Liver (tissue), 9 donors: ENCODE measurements around the gene SYCN. TPM values are rescaled to one million over a fixed set of nuclear protein-coding genes. Genes with fewer than 3 reads are reported as not detected.

ENCODE experiments used
- DNase-seq: peaks from one replicate; pipeline ENCODE4 v3.0.0-alpha.2; 2017; ENCODE audit warnings: low spot score
- H3K27ac ChIP-seq, 2 donors: one replicate each; pipeline ENCODE4 v1.7.0; 2013; ENCODE audit warnings: inconsistent platforms in 2 of 2, low read length in 2 of 2, control low read depth in 1 of 2, low read depth in 1 of 2, mild to moderate bottlenecking in 1 of 2
- H3K27me3 ChIP-seq, 4 donors: one replicate each; pipeline versions ENCODE4 v1.6.1 to v1.7.0; 2013; ENCODE audit warnings: low read length in 3 of 4, inconsistent platforms in 1 of 4, mild to moderate bottlenecking in 1 of 4, moderate library complexity in 1 of 4; ENCODE audit not compliant: control insufficient read depth in 4 of 4, insufficient read depth in 4 of 4
- H3K36me3 ChIP-seq, 4 donors: one replicate each; pipeline versions ENCODE4 v1.6.1 to v1.7.0; 2013; ENCODE audit warnings: low read length in 3 of 4, mild to moderate bottlenecking in 3 of 4, low read depth in 1 of 4, moderate library complexity in 1 of 4; ENCODE audit not compliant: control insufficient read depth in 4 of 4, insufficient read depth in 3 of 4
- H3K4me1 ChIP-seq, 4 donors: one replicate each; pipeline versions ENCODE4 v1.6.1 to v1.7.0; 2013; ENCODE audit warnings: low read length in 3 of 4, mild to moderate bottlenecking in 3 of 4, moderate library complexity in 1 of 4; ENCODE audit not compliant: control insufficient read depth in 4 of 4, insufficient read depth in 4 of 4
- H3K4me3 ChIP-seq, 3 donors: one replicate each; pipeline versions ENCODE4 v1.6.1 to v1.7.0; 2013; ENCODE audit warnings: low read length in 3 of 3, control low read depth in 1 of 3, low read depth in 1 of 3, mild to moderate bottlenecking in 1 of 3
- H3K9ac ChIP-seq, 2 donors: one replicate each; pipeline ENCODE4 v1.7.0; 2013; ENCODE audit warnings: low read length in 2 of 2, mild to moderate bottlenecking in 2 of 2, moderate library complexity in 2 of 2, control low read depth in 1 of 2, low read depth in 1 of 2
- H3K9me3 ChIP-seq, 4 donors: one replicate each; pipeline versions ENCODE4 v1.6.1 to v1.7.0; 2013; ENCODE audit warnings: low read length in 3 of 4; ENCODE audit not compliant: control insufficient read depth in 4 of 4
- ATF3 ChIP-seq: IDR thresholded peaks from 2 replicates; pipeline ENCODE4 v1.6.1; 2016; ENCODE audit warnings: antibody characterized with exemption
- CTCF ChIP-seq: fragments of 150-350 bp; IDR thresholded peaks from 2 replicates; pipeline ENCODE4 v1.5.1; 2017; ENCODE audit warnings: improper control_type of control experiment, low read depth, low read length; ENCODE audit not compliant: missing input control
- EGR1 ChIP-seq, 2 donors: IDR thresholded peaks; 2 replicates each; pipeline ENCODE4 v1.6.1; 2016 to 2018; ENCODE audit warnings: antibody characterized with exemption in 2 of 2, low read depth in 2 of 2
- FOXA1 ChIP-seq: IDR thresholded peaks from 2 replicates; pipeline ENCODE4 v1.6.1; 2016; ENCODE audit warnings: antibody characterized with exemption
- FOXA2 ChIP-seq: IDR thresholded peaks from 2 replicates; pipeline ENCODE4 v1.6.1; 2016; ENCODE audit warnings: antibody characterized with exemption
- GABPA ChIP-seq, 2 donors: IDR thresholded peaks in 1 of 2; conservative IDR thresholded peaks in 1 of 2; 2 replicates each; pipeline ENCODE4 v1.6.1; 2016; ENCODE audit warnings: antibody characterized with exemption in 2 of 2, mild to moderate bottlenecking in 1 of 2, moderate library complexity in 1 of 2
- HNF4A ChIP-seq, 2 donors: conservative IDR thresholded peaks; 2 replicates each; pipeline ENCODE4 v1.6.1; 2016; ENCODE audit warnings: antibody characterized with exemption in 2 of 2, mild to moderate bottlenecking in 2 of 2
- HNF4G ChIP-seq: IDR thresholded peaks from 2 replicates; pipeline ENCODE4 v1.6.1; 2016; ENCODE audit warnings: antibody characterized with exemption
- JUND ChIP-seq, 2 donors: IDR thresholded peaks; 2 replicates each; pipeline ENCODE4 v1.6.1; 2016; ENCODE audit warnings: antibody characterized with exemption in 2 of 2
- NR2F2 ChIP-seq: IDR thresholded peaks from 2 replicates; pipeline ENCODE4 v1.6.1; 2016; ENCODE audit warnings: antibody characterized with exemption
- RAD21 ChIP-seq, 2 donors: IDR thresholded peaks; 2 replicates each; pipeline ENCODE4 v1.6.1; 2016; ENCODE audit warnings: antibody characterized with exemption in 2 of 2, mild to moderate bottlenecking in 2 of 2
- RXRA ChIP-seq, 2 donors: IDR thresholded peaks; 2 replicates each; pipeline ENCODE4 v1.6.1; 2017 to 2018; ENCODE audit warnings: antibody characterized with exemption in 2 of 2, mild to moderate bottlenecking in 1 of 2
- SP1 ChIP-seq: IDR thresholded peaks from 2 replicates; pipeline ENCODE4 v1.6.1; 2018; ENCODE audit warnings: antibody characterized with exemption, mild to moderate bottlenecking
- TAF1 ChIP-seq: conservative IDR thresholded peaks from 2 replicates; pipeline ENCODE4 v1.6.1; 2016; ENCODE audit warnings: antibody characterized with exemption, mild to moderate bottlenecking
- YY1 ChIP-seq: IDR thresholded peaks from 2 replicates; pipeline ENCODE4 v1.6.1; 2016; ENCODE audit warnings: antibody characterized with exemption, mild to moderate bottlenecking
- ZBTB33 ChIP-seq: IDR thresholded peaks from 2 replicates; pipeline ENCODE4 v1.6.1; 2016; ENCODE audit warnings: antibody characterized with exemption
- WGBS: extraction: QIAGEN DNeasy Blood & Tissue Kit; methylation state at CpG from one replicate; pipeline ENCODE4 v1.1.7; 2013; 5-methylcytosine and 5-hydroxymethylcytosine counted together
- polyA plus RNA-seq, 2 donors: library from polyadenylated mRNA; stranded (reverse) in 1 of 2; unstranded in 1 of 2; fragments of 200-250 nt in 1 of 2; fragments of >200 nt in 1 of 2; fragmentation: Nextera tagmentation in 1 of 2; extraction: Ambion mirVana in 1 of 2; gene quantifications; one replicate each; pipeline versions ENCODE4 v1.2.1 to v1.2.3, GENCODE V29; 2013 to 2015
- total RNA-seq, 2 donors: library from RNA; depleted of rRNA; stranded (reverse); fragments of >200 nt; gene quantifications; one replicate each; pipeline ENCODE4 v1.2.3, GENCODE V29; 2014
- TF ChIP-seq, protein P1 (sequence below): IDR thresholded peaks from 2 replicates; pipeline ENCODE4 v1.6.1; 2016; ENCODE audit warnings: antibody characterized with exemption, mild to moderate bottlenecking
- TF ChIP-seq, protein P2 (sequence below): IDR thresholded peaks from 2 replicates; pipeline ENCODE4 v1.6.1; 2016; ENCODE audit warnings: antibody characterized with exemption
- donor health status: healthy.
- donor health status: healthy.
- donor health status: healthy.
- donor health status: healthy.
- donor health status: healthy.

Gene SYCN
- total and polyA plus RNA-seq, 4 donors: not detected

- no peak for TF ChIP-seq CTCF
- TF ChIP-seq HNF4G: no peak
- TF ChIP-seq FOXA2: no peak
These were observed 21.9 kb downstream of the SYCN start (continued) for GRCh38 chr19:39182174-39182505.

DNA sequence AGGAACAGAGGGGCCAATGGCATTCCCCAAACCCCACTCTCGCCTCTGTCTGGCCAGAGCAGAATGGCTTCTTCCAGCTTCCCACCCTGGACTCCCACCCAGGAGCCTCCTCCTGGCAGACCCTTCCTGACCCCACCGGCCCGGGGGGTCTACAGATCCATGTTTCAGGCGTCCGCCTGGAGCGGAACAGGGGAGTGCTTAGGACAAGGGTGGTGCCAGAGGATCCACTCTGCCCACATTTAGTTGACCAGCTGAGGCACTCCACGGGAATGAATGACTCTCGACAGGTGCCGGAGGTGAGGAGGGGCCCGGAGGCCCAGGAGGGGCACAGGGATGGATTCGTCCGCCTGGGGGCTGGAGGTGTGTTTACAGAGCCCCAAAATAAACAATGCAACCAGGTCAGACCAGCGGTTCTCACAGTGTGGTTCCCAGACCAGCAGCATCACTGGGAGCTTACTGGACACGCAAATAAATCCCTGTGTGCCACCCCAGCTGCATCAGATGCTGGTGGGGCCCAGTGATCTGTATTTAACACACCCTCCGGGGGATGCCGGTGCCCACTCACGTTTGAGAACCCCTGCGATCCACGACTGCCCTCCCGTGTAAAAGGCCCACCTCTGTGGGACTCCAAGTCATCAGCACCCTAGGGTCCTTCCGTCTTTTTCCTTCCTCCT is 22.4 kb downstream of the SYCN start:
- Histone ChIP-seq H3K9ac (no peak overlapping the region), H3K27me3 (no peaks in the 10 kb centered on the region), H3K9me3 (no peaks in the 10 kb centered on the region), H3K4me1 (no peaks in the 10 kb centered on the region), H3K4me3 (no peak overlapping the region), H3K27ac (no peak overlapping the region), H3K36me3 (peaks cover 0 to 20% (median 7%) of the 10 kb centered on the region in 4 donors)
- DNase-seq: no peak
- WGBS: 80% methylated on average over 21 of the region's 21 CpGs
- no peak for TF ChIP-seq NR2F2
- TF ChIP-seq ATF3: no peak
- no peak for TF ChIP-seq JUND (IDR thresholded peaks at IDR 0.05)
- no peak for TF ChIP-seq FOXA1
- TF ChIP-seq, protein P1, sequence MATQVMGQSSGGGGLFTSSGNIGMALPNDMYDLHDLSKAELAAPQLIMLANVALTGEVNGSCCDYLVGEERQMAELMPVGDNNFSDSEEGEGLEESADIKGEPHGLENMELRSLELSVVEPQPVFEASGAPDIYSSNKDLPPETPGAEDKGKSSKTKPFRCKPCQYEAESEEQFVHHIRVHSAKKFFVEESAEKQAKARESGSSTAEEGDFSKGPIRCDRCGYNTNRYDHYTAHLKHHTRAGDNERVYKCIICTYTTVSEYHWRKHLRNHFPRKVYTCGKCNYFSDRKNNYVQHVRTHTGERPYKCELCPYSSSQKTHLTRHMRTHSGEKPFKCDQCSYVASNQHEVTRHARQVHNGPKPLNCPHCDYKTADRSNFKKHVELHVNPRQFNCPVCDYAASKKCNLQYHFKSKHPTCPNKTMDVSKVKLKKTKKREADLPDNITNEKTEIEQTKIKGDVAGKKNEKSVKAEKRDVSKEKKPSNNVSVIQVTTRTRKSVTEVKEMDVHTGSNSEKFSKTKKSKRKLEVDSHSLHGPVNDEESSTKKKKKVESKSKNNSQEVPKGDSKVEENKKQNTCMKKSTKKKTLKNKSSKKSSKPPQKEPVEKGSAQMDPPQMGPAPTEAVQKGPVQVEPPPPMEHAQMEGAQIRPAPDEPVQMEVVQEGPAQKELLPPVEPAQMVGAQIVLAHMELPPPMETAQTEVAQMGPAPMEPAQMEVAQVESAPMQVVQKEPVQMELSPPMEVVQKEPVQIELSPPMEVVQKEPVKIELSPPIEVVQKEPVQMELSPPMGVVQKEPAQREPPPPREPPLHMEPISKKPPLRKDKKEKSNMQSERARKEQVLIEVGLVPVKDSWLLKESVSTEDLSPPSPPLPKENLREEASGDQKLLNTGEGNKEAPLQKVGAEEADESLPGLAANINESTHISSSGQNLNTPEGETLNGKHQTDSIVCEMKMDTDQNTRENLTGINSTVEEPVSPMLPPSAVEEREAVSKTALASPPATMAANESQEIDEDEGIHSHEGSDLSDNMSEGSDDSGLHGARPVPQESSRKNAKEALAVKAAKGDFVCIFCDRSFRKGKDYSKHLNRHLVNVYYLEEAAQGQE: no peak
- TF ChIP-seq YY1: no peak
- no peak for TF ChIP-seq ZBTB33
- no peak for TF ChIP-seq FOXA2
- no peak for TF ChIP-seq HNF4G
- TF ChIP-seq SP1: no peak
- TF ChIP-seq, protein P2, sequence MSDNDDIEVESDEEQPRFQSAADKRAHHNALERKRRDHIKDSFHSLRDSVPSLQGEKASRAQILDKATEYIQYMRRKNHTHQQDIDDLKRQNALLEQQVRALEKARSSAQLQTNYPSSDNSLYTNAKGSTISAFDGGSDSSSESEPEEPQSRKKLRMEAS: no peak
- TF ChIP-seq TAF1: no peak
- no peak for TF ChIP-seq CTCF
- no peak for TF ChIP-seq EGR1 (IDR thresholded peaks at IDR 0.05; ENCODE audit: low read depth in 2 of 2)
- TF ChIP-seq RXRA (IDR thresholded peaks at IDR 0.05): no peak
- TF ChIP-seq HNF4A (conservative IDR thresholded peaks at IDR 0.05): no peak
- no peak for TF ChIP-seq RAD21 (IDR thresholded peaks at IDR 0.05)
- TF ChIP-seq GABPA (IDR thresholded peaks at IDR 0.05 in 1 of 2, conservative IDR thresholded peaks at IDR 0.05 in 1 of 2): no peak
